ENCODE data around the gene MCAM. TPM values are rescaled to one million over a fixed set of nuclear protein-coding genes. Genes with fewer than 3 reads are reported as not detected.

MCAM gene
- total and polyA plus RNA-seq, 10 of the 15 experiments (the other 5 are each of a cell fraction or from before 2014, with no cell fraction given): 3.1 to 19.7 (median 9.3) TPM

DNA sequence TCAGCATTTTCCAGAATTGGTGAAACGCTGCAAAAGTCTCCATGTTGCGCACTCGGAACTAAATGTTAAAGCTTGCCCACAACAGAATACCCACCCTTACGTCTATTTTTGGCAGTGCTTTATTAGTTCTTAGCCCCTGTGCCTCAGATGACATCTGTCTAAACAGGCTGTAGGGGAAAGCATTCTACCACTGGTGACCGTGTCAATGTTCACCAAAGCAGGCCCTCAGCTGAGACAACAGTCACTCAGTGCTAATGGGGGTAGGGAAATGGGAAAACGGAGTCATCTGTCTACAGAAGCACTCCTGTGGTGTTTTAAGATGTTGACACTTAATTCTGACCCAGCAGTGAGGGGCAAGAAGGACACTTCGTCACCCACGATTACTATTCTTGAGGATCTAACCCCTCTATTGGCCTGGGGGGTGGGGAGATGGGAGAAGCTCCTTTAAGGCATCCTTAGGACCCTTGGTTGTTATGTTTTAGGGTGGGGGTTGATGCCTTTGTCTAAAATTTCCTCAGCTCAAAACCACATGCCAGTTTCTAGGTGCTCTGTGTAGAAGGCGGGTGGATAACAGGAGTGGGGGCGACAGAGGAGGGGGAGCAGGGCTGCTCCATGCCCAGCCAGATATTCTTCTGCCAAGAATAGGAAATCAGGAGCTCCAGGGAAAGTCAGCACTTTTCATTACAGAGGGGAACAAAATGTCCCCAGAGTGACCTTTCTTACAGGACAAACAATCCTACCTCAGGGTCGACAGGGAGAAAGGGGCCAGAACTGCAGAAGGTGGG is 45.2 kb upstream of the MCAM start:
- TF ChIP-seq BCL3 (IDR thresholded peaks at IDR 0.05; ENCODE audit: borderline replicate concordance, insufficient read depth, low read depth, low read length, poor library complexity, severe bottlenecking) (no peak), ZBTB40 (IDR thresholded peaks at IDR 0.05; ENCODE audit: borderline replicate concordance) (no peak), BCL11A (IDR thresholded peaks at IDR 0.05; ENCODE audit: low read depth, low read length) (no peak), BRCA1 (IDR thresholded peaks at IDR 0.05; ENCODE audit: low read depth, low read length) (no peak), SRF (IDR thresholded peaks at IDR 0.05; ENCODE audit: low read depth in 2 of 2, low read length in 2 of 2) (no peak), FOS (IDR thresholded peaks at IDR 0.05; ENCODE audit: borderline replicate concordance, extremely low read depth, insufficient read length) (no peak), USF1 (IDR thresholded peaks at IDR 0.05; ENCODE audit: borderline replicate concordance, extremely low read length, insufficient read depth, low read depth, low read length) (no peak), POLR2AphosphoS5 (IDR thresholded peaks at IDR 0.05; ENCODE audit: low read length) (no peak), NRF1 (conservative IDR thresholded peaks at IDR 0.05; ENCODE audit: low read depth, low read length) (no peak), MXI1 (IDR thresholded peaks at IDR 0.05; ENCODE audit: low read depth, low read length) (no peak), NFYB (IDR thresholded peaks at IDR 0.05; ENCODE audit: insufficient read depth, low read depth, low read length) (no peak), POLR2AphosphoS2 (IDR thresholded peaks at IDR 0.05; ENCODE audit: low read depth, low read length) (no peak)
- H3K4me3 ChIP-seq: no peak overlapping the region
- ATAC-seq: no peak
- H3K9ac ChIP-seq (ENCODE audit: control insufficient read depth, insufficient read depth, low read length): no peak overlapping the region
- no peak for FAIRE-seq
- no peaks in the 10 kb centered on the region for H3K36me3 ChIP-seq (ENCODE audit: control insufficient read depth in 2 of 2, insufficient read depth in 2 of 2, low read length in 1 of 2)
- 0 out of 2 replicates have a peak, but pooled peaks cover 2% of the 10 kb centered on the region for H4K20me1 ChIP-seq (ENCODE audit: control insufficient read depth, insufficient read depth)
- no peak overlapping the region for H2AFZ ChIP-seq (ENCODE audit: control insufficient read depth, low read depth, low read length)
- H3K9me3 ChIP-seq (replicated peaks; ENCODE audit: control insufficient read depth, insufficient read depth, low read length): no peaks in the 10 kb centered on the region
- in situ Hi-C loops (cut with MboI) (no loop called here), intact Hi-C loops (cut with micrococcal nuclease; ENCODE audit: unreplicated experiment) (no loop called here)
- no peaks in the 10 kb centered on the region for H3K79me2 ChIP-seq (ENCODE audit: control insufficient read depth, insufficient read depth, low read length)
- no TSS peak for BruUV-seq (replicated peaks)
- peaks cover 4 to 8% of the 10 kb centered on the region in 2 experiments; a peak in 3 of 4 replicates for H3K27me3 ChIP-seq (replicated peaks in 1 of 2; ENCODE audit: control insufficient read depth in 2 of 2, insufficient read depth in 2 of 2, low read length in 1 of 2)
- ChIA-PET RAD21 (ENCODE audit: unreplicated experiment) (interaction anchor here (1.6 to 2.2 kb wide), 4 partner anchors 8 to 112 kb away, joined by 5 to 16 read pairs (median 8); no protein-coding TSS in a partner anchor), POLR2A (interaction anchor here (1.1 to 1.6 kb wide), 2 partner anchors 8 to 21 kb away, joined by 3 read pairs; no protein-coding TSS in a partner anchor), CTCF (interaction anchor here (0.6 to 3.0 kb wide), 6 partner anchors 9 to 113 kb away, joined by 3 to 25 read pairs (median 4); no protein-coding TSS in a partner anchor), SMC1A (ENCODE audit: uncharacterized antibody, unreplicated experiment) (interaction anchor here (1.1 to 1.5 kb wide), 2 partner anchors 24 to 113 kb away, joined by 3 to 7 read pairs; no protein-coding TSS in a partner anchor)
- peaks cover 7% of the 10 kb centered on the region for H3K4me1 ChIP-seq (ENCODE audit: control insufficient read depth, insufficient read depth, low read length)
- H3K27ac ChIP-seq (ENCODE audit: control insufficient read depth, insufficient read depth): no peak overlapping the region
- H3K4me2 ChIP-seq (ENCODE audit: control insufficient read depth, insufficient read depth): no peak overlapping the region
- 44% methylated on average over 11 of the region's 11 CpGs for WGBS (ENCODE audit: insufficient coverage, insufficient replicate concordance, low lambda C conversion rate, missing lambda C conversion rate)
- no peak for DNase-seq (ENCODE audit: low read depth, low spot score)

Data from GM12878 (cell line).